Endodermal cell (in vitro differentiated cells): ENCODE results near the gene ATRN. TPM values are rescaled to one million over a fixed set of nuclear protein-coding genes. Genes with fewer than 3 reads are reported as not detected.

ENCODE experiments used
- DNase-seq: peaks from one replicate; pipeline ENCODE4 v3.0.0-alpha.2; 2017
- H3K27ac ChIP-seq: 2 replicates; pipeline ENCODE4 v1.5.1; 2013; ENCODE audit warnings: mild to moderate bottlenecking, low read depth, low read length, moderate library complexity
- H3K27me3 ChIP-seq: 2 replicates; pipeline ENCODE4 v1.6.1; 2013; ENCODE audit warnings: mild to moderate bottlenecking, low read length, moderate library complexity; ENCODE audit not compliant: insufficient read depth, control insufficient read depth, poor library complexity, severe bottlenecking
- H3K36me3 ChIP-seq: 2 replicates; pipeline ENCODE4 v1.7.0; 2013; ENCODE audit warnings: mild to moderate bottlenecking, low read length, moderate library complexity; ENCODE audit not compliant: control insufficient read depth, insufficient read depth
- H3K4me1 ChIP-seq: one replicate; pipeline ENCODE4 v1.7.0; 2013; ENCODE audit warnings: low read length; ENCODE audit not compliant: control insufficient read depth, insufficient read depth
- H3K4me3 ChIP-seq: 2 replicates; pipeline ENCODE4 v1.5.1; 2013; ENCODE audit warnings: mild to moderate bottlenecking, low read length, moderate library complexity
- H3K9ac ChIP-seq: 2 replicates; pipeline ENCODE4 v1.6.1; 2013; ENCODE audit warnings: mild to moderate bottlenecking, low read length, moderate library complexity; ENCODE audit not compliant: poor library complexity, severe bottlenecking; ENCODE audit errors: extremely low read depth
- H3K9me3 ChIP-seq: 2 replicates; pipeline ENCODE4 v1.6.1; 2013; ENCODE audit warnings: mild to moderate bottlenecking, low read length, moderate library complexity; ENCODE audit not compliant: control insufficient read depth
- H3K27ac Mint-ChIP-seq: 2 replicates; pipeline ENCODE4 v1.8.0; 2020; ENCODE audit warnings: mixed read lengths
- H3K27me3 Mint-ChIP-seq: 2 replicates; pipeline ENCODE4 v1.8.0; 2021; ENCODE audit warnings: mild to moderate bottlenecking, mixed read lengths; ENCODE audit not compliant: insufficient read depth
- H3K36me3 Mint-ChIP-seq: 2 replicates; pipeline ENCODE4 v1.8.0; 2020; ENCODE audit warnings: low read depth, mixed read lengths
- H3K4me1 Mint-ChIP-seq: 2 replicates; pipeline ENCODE4 v1.8.0; 2020; ENCODE audit warnings: mixed read lengths
- H3K4me3 Mint-ChIP-seq: 2 replicates; pipeline ENCODE4 v1.8.0; 2020; ENCODE audit warnings: mild to moderate bottlenecking, moderate library complexity, mixed read lengths
- H3K9me3 Mint-ChIP-seq: 2 replicates; pipeline ENCODE4 v1.8.0; 2020; ENCODE audit warnings: mild to moderate bottlenecking, mixed read lengths
- WGBS, 2 experiments: methylation state at CpG; one replicate each; pipeline versions ENCODE4 v1.1.5 to v1.1.7; 2013; ENCODE audit warnings: missing lambda C conversion rate in 2 of 2, mixed read lengths in 1 of 2; ENCODE audit not compliant: insufficient coverage in 1 of 2, insufficient read length in 1 of 2; 5-methylcytosine and 5-hydroxymethylcytosine counted together
- total RNA-seq, 2 donors: library from RNA; stranded (reverse); fragmentation: NEBNext Ultra II Directional in 1 of 2; extraction: Animal tissue kit (Norgen Biotek cat#: 25700) in 1 of 2; gene quantifications; 2 replicates in 1 of 2; 3 replicates in 1 of 2; pipeline ENCODE4 v1.2.1, GENCODE V29; 2021
- TF ChIP-seq, protein P1 (sequence below): fragments of 200-600 bp; sonication (generic); conservative IDR thresholded peaks from 2 replicates; pipeline ENCODE4 v1.5.0; 2021; ENCODE audit warnings: antibody characterized with exemption, mild to moderate bottlenecking

ATRN gene
- total RNA-seq, 2 donors from 2014 or later, result 27.4 to 31.2 TPM

DNA sequence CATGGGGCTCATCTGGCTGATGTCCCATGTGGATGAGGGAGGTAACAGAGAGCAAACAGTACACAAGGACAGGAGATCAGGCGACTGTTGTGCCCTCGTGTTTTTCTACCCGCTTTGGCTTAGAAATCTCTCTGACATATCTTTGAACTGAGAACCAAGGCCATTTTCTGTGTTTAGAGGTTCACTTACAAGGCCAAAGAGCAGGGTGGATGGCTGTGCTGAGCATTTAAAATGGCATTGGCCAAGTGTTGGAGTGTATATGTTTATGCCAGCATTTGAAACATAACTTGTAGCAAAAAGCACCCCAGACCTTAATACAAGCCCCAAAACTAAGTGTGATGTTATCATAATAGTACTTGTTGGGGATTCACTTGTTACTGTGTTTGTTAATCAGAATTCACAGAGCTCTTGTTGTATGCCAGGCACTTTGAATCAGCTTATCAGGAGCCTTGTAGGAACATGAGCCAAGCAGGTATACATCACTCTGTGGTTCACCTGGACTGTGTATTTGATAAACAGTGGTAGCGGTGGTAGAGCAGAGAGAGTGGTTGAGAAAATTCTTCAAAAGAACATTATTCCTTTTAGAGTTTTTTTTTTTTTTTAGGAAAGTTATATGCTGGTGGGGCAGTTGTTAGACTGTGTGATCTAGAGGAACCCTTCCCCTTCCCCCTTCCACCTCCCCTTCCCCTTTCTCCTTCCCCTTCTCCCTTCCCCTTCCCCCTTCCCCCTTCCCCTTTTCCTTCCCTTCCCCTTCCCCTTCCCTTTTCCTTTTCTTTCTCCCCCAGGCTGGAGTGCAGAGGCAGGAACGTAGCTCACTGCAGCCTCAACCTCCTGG is 71.3 kb downstream of the ATRN start:
- Mint-ChIP-seq H3K4me1 (no peaks in the 10 kb centered on the region), H3K9me3 (no peaks in the 10 kb centered on the region), H3K4me3 (no peak overlapping the region), H3K36me3 (peaks cover 12% of the 10 kb centered on the region), H3K27ac (no peak overlapping the region), H3K27me3 (no peaks in the 10 kb centered on the region)
- Histone ChIP-seq H3K4me3 (no peak overlapping the region), H3K27me3 (no peaks in the 10 kb centered on the region), H3K27ac (no peak overlapping the region), H3K36me3 (no peaks in the 10 kb centered on the region), H3K9me3 (no peaks in the 10 kb centered on the region), H3K9ac (no peak overlapping the region), H3K4me1 (no peaks in the 10 kb centered on the region)
- WGBS, 2 experiments, result 93 to 94% methylated on average over 4 to 5 of the region's 5 CpGs
- no peak for DNase-seq
- TF ChIP-seq, protein P1, sequence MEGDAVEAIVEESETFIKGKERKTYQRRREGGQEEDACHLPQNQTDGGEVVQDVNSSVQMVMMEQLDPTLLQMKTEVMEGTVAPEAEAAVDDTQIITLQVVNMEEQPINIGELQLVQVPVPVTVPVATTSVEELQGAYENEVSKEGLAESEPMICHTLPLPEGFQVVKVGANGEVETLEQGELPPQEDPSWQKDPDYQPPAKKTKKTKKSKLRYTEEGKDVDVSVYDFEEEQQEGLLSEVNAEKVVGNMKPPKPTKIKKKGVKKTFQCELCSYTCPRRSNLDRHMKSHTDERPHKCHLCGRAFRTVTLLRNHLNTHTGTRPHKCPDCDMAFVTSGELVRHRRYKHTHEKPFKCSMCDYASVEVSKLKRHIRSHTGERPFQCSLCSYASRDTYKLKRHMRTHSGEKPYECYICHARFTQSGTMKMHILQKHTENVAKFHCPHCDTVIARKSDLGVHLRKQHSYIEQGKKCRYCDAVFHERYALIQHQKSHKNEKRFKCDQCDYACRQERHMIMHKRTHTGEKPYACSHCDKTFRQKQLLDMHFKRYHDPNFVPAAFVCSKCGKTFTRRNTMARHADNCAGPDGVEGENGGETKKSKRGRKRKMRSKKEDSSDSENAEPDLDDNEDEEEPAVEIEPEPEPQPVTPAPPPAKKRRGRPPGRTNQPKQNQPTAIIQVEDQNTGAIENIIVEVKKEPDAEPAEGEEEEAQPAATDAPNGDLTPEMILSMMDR, result no peak

GRCh38 chr20:3543901-3544507 is 73.2 kb downstream of the ATRN start:
- no peaks in the 10 kb centered on the region for H3K27me3 ChIP-seq
- 95 to 98% methylated on average over 3 to 6 of the region's 6 CpGs for WGBS, 2 experiments
- Mint-ChIP-seq H3K27me3 (no peaks in the 10 kb centered on the region), H3K4me1 (no peaks in the 10 kb centered on the region), H3K9me3 (no peaks in the 10 kb centered on the region), H3K27ac (no peak overlapping the region), H3K4me3 (no peak overlapping the region), H3K36me3 (peaks cover 15% of the 10 kb centered on the region)
- H3K9me3 ChIP-seq, result no peaks in the 10 kb centered on the region
- DNase-seq, result no peak
- peaks cover under 1% of the 10 kb centered on the region for H3K36me3 ChIP-seq
- H3K4me1 ChIP-seq, result no peaks in the 10 kb centered on the region
- no peak overlapping the region for H3K4me3 ChIP-seq
- TF ChIP-seq, protein P1, result no peak
- no peak overlapping the region for H3K9ac ChIP-seq
- no peak overlapping the region for H3K27ac ChIP-seq

DNA sequence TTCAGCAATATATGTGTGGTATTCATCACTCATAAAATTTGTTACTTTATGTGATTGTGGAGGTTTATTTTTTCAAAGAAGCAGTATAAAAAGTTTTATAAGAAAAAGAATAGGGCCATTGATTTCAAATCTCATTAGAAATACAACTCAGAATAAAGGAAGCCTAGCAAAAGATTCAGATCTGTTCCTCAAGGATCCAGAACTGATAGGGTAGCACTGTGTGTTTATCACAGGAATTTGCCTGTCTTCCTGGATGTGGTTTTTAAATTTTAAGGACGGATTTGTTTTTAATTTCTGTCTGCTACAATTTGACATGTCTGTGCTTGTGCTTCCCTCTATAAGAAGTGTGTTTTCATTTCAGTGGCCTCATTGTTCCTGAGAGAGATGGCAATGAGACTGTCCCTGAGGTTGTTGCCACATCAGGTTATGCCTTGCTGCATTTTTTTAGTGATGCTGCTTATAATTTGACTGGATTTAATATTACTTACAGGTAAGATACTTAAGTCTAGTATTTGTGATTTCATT is 74.6 kb downstream of the ATRN start:
- H3K27me3 ChIP-seq, result no peaks in the 10 kb centered on the region
- Mint-ChIP-seq H3K27me3 (no peaks in the 10 kb centered on the region), H3K9me3 (no peaks in the 10 kb centered on the region), H3K27ac (no peak overlapping the region), H3K4me1 (no peaks in the 10 kb centered on the region), H3K4me3 (no peak overlapping the region), H3K36me3 (peaks cover 15% of the 10 kb centered on the region)
- 86% methylated on average over 1 of the region's 1 CpG; no CpG with 5 or more reads in 1 of the 2 experiments for WGBS, 2 experiments
- no peak overlapping the region for H3K9ac ChIP-seq
- H3K27ac ChIP-seq, result no peak overlapping the region
- H3K4me1 ChIP-seq, result no peaks in the 10 kb centered on the region
- DNase-seq, result no peak
- peaks cover 5% of the 10 kb centered on the region for H3K36me3 ChIP-seq
- no peaks in the 10 kb centered on the region for H3K9me3 ChIP-seq
- no peak overlapping the region for H3K4me3 ChIP-seq
- TF ChIP-seq, protein P1, result no peak
